ENCODE results near the gene ACSBG1. TPM values are rescaled to one million over a fixed set of nuclear protein-coding genes. Genes with fewer than 3 reads are reported as not detected.
A peak's percentile ranks its signal among the peaks of the same experiment; 100 is the strongest.

ACSBG1 gene
- total RNA-seq, 2 donors from 2014 or later = 0.31 TPM; not detected in 1

- peak overlapping the region in 1 of 2 donors; percentile 23 for H3K27ac Mint-ChIP-seq
- H3K36me3 Mint-ChIP-seq = no peaks in the 10 kb centered on the region
- no peak for ATAC-seq
These were observed 10.9 kb downstream of the ACSBG1 start for GRCh38 chr15:78223396-78224022.

GRCh38 chr15:78222745-78223395 is 11.5 kb downstream of the ACSBG1 start:
- Mint-ChIP-seq H3K27ac (no peak overlapping the region), H3K9me3 (no peaks in the 10 kb centered on the region), H3K4me1 (ENCODE audit: low read depth in 2 of 2) (peaks cover 9 to 22% of the 10 kb centered on the region in 2 donors), H3K27me3 (peaks cover 0 to 13% of the 10 kb centered on the region in 2 donors), H3K4me3 (no peak overlapping the region), H3K36me3 (no peaks in the 10 kb centered on the region)
- ATAC-seq (no peak), DNase-seq (ENCODE audit: low spot score) (no peak)

More at GRCh38 chr15:78223396-78224022, 10.9 kb downstream of the ACSBG1 start:
- Mint-ChIP-seq H3K27me3 (peaks cover 0 to 13% of the 10 kb centered on the region in 2 donors), H3K4me1 (ENCODE audit: low read depth in 2 of 2) (peaks cover 9 to 22% of the 10 kb centered on the region in 2 donors), H3K4me3 (no peak overlapping the region), H3K9me3 (no peaks in the 10 kb centered on the region)
- DNase-seq (ENCODE audit: low spot score) = no peak

GRCh38 chr15:78220713-78221112 is 13.7 kb downstream of the ACSBG1 start:
- H3K27me3 Mint-ChIP-seq = peaks cover 0 to 13% of the 10 kb centered on the region in 2 donors
- no peaks in the 10 kb centered on the region for H3K36me3 Mint-ChIP-seq
- H3K4me1 Mint-ChIP-seq (ENCODE audit: low read depth in 2 of 2) = peaks cover 5 to 14% of the 10 kb centered on the region in 2 donors
- no peak for ATAC-seq
- no peak overlapping the region for H3K4me3 Mint-ChIP-seq
- no peak overlapping the region for H3K27ac Mint-ChIP-seq
- DNase-seq (ENCODE audit: low spot score) = no peak
- H3K9me3 Mint-ChIP-seq = no peaks in the 10 kb centered on the region

GRCh38 chr15:78216276-78217104 is 17.9 kb downstream of the ACSBG1 start:
- H3K36me3 Mint-ChIP-seq = no peaks in the 10 kb centered on the region
- DNase-seq (ENCODE audit: low spot score) = no peak
- H3K27me3 Mint-ChIP-seq = peaks cover 0 to 8% of the 10 kb centered on the region in 2 donors
- H3K4me3 Mint-ChIP-seq = no peak overlapping the region
- peak in 1 of 2 donors; percentile 46 for ATAC-seq
- H3K27ac Mint-ChIP-seq = no peak overlapping the region
- no peaks in the 10 kb centered on the region for H3K9me3 Mint-ChIP-seq
- no peaks in the 10 kb centered on the region for H3K4me1 Mint-ChIP-seq (ENCODE audit: low read depth in 2 of 2)

GRCh38 chr15:78213956-78214355 is 20.4 kb downstream of the ACSBG1 start:
- ATAC-seq (no peak), DNase-seq (ENCODE audit: low spot score) (no peak)
- Mint-ChIP-seq H3K36me3 (no peaks in the 10 kb centered on the region), H3K4me1 (ENCODE audit: low read depth in 2 of 2) (no peaks in the 10 kb centered on the region), H3K27me3 (peaks cover 0 to 3% of the 10 kb centered on the region in 2 donors), H3K4me3 (no peak overlapping the region), H3K27ac (no peak overlapping the region), H3K9me3 (no peaks in the 10 kb centered on the region)

- Mint-ChIP-seq H3K27ac (no peak overlapping the region), H3K9me3 (no peaks in the 10 kb centered on the region), H3K4me1 (ENCODE audit: low read depth in 2 of 2) (no peaks in the 10 kb centered on the region), H3K36me3 (no peaks in the 10 kb centered on the region), H3K4me3 (no peak overlapping the region), H3K27me3 (peaks cover 0 to 3% of the 10 kb centered on the region in 2 donors)
- ATAC-seq (peak in 1 of 2 donors; percentile 21), DNase-seq (ENCODE audit: low spot score) (no peak)
These were observed 21.0 kb downstream of the ACSBG1 start for GRCh38 chr15:78213425-78213750.

- DNase-seq (ENCODE audit: low spot score) (no peak), ATAC-seq (no peak)
- no peak overlapping the region for H3K27ac Mint-ChIP-seq
- H3K4me1 Mint-ChIP-seq (ENCODE audit: low read depth in 2 of 2) = no peaks in the 10 kb centered on the region
- no peaks in the 10 kb centered on the region for H3K36me3 Mint-ChIP-seq
- peaks cover 0 to 3% of the 10 kb centered on the region in 2 donors for H3K27me3 Mint-ChIP-seq
- no peaks in the 10 kb centered on the region for H3K9me3 Mint-ChIP-seq
- H3K4me3 Mint-ChIP-seq = no peak overlapping the region
These were observed 21.6 kb downstream of the ACSBG1 start for GRCh38 chr15:78212546-78213424.

GRCh38 chr15:78212008-78212407 is 22.4 kb downstream of the ACSBG1 start:
- Mint-ChIP-seq H3K27me3 (peaks cover 0 to 3% of the 10 kb centered on the region in 2 donors), H3K27ac (no peak overlapping the region), H3K4me3 (no peak overlapping the region), H3K4me1 (ENCODE audit: low read depth in 2 of 2) (no peaks in the 10 kb centered on the region), H3K9me3 (no peaks in the 10 kb centered on the region), H3K36me3 (no peaks in the 10 kb centered on the region)
- ATAC-seq = no peak
- DNase-seq (ENCODE audit: low spot score) = no peak

- DNase-seq (ENCODE audit: low spot score) = no peak
- no peak for ATAC-seq
- Mint-ChIP-seq H3K27me3 (peaks cover 0 to 3% of the 10 kb centered on the region in 2 donors), H3K36me3 (no peaks in the 10 kb centered on the region), H3K27ac (no peak overlapping the region), H3K4me3 (no peak overlapping the region), H3K9me3 (no peaks in the 10 kb centered on the region), H3K4me1 (ENCODE audit: low read depth in 2 of 2) (no peaks in the 10 kb centered on the region)
These were observed 23.0 kb downstream of the ACSBG1 start for GRCh38 chr15:78211189-78211921.

GRCh38 chr15:78210349-78210717 is 24.0 kb downstream of the ACSBG1 start:
- no peak for DNase-seq (ENCODE audit: low spot score)
- peaks cover 0 to 3% of the 10 kb centered on the region in 2 donors for H3K27me3 Mint-ChIP-seq
- H3K4me3 Mint-ChIP-seq = no peak overlapping the region
- no peak overlapping the region for H3K27ac Mint-ChIP-seq
- no peaks in the 10 kb centered on the region for H3K36me3 Mint-ChIP-seq
- no peaks in the 10 kb centered on the region for H3K9me3 Mint-ChIP-seq
- no peaks in the 10 kb centered on the region for H3K4me1 Mint-ChIP-seq (ENCODE audit: low read depth in 2 of 2)
- ATAC-seq = no peak

- Mint-ChIP-seq H3K4me1 (ENCODE audit: low read depth in 2 of 2) (no peaks in the 10 kb centered on the region), H3K27ac (no peak overlapping the region), H3K27me3 (peaks cover 0 to under 1% of the 10 kb centered on the region in 2 donors), H3K9me3 (no peaks in the 10 kb centered on the region), H3K4me3 (no peak overlapping the region), H3K36me3 (no peaks in the 10 kb centered on the region)
- no peak for ATAC-seq
- no peak for DNase-seq (ENCODE audit: low spot score)
These were observed 24.6 kb downstream of the ACSBG1 start for GRCh38 chr15:78209646-78210348.

GRCh38 chr15:78208887-78209645 is 25.3 kb downstream of the ACSBG1 start:
- Mint-ChIP-seq H3K27ac (no peak overlapping the region), H3K4me1 (ENCODE audit: low read depth in 2 of 2) (no peaks in the 10 kb centered on the region), H3K9me3 (no peaks in the 10 kb centered on the region), H3K4me3 (no peak overlapping the region), H3K27me3 (no peaks in the 10 kb centered on the region), H3K36me3 (no peaks in the 10 kb centered on the region)
- DNase-seq (ENCODE audit: low spot score) (no peak), ATAC-seq (no peak)
